Activated naive CD4-positive, alpha-beta T cell treated with anti-CD3 and anti-CD28 coated beads, Interleukin-2, amount 10 ng/mL, durations not matched to agents 7 days and 5 days (primary cell): Measurements from ENCODE around the gene SERPINB12.

ENCODE experiments used
- CTCF ChIA-PET: fragments of 350-600 bp; sonication (Branson Sonifier 250); formaldehyde crosslinking; loops from one replicate; lab custom pipeline; 2021; ENCODE audit warnings: antibody characterized with exemption; lab: Charles Lee
- DNase-seq: peaks from one replicate; pipeline ENCODE4 v3.0.0-alpha.2; 2020
- H3K27ac Mint-ChIP-seq: one replicate; pipeline ENCODE4 v1.8.0; 2021; ENCODE audit warnings: mild to moderate bottlenecking, moderate library complexity, mixed read lengths
- H3K27me3 Mint-ChIP-seq: one replicate; pipeline ENCODE4 v1.8.0; 2021; ENCODE audit warnings: mild to moderate bottlenecking, mixed read lengths
- H3K36me3 Mint-ChIP-seq: one replicate; pipeline ENCODE4 v1.8.0; 2021; ENCODE audit warnings: mixed read lengths
- H3K4me1 Mint-ChIP-seq: one replicate; pipeline ENCODE4 v1.8.0; 2021; ENCODE audit warnings: mixed read lengths
- H3K4me3 Mint-ChIP-seq: one replicate; pipeline ENCODE4 v1.8.0; 2021; ENCODE audit warnings: mild to moderate bottlenecking, moderate library complexity, mixed read lengths
- H3K9me3 Mint-ChIP-seq: one replicate; pipeline ENCODE4 v1.8.0; 2021; ENCODE audit warnings: mixed read lengths

Gene SERPINB12

GRCh38 chr18:63564561-63564960, 22.4 kb downstream of the SERPINB12 start:
- Mint-ChIP-seq H3K9me3 (no peaks in the 10 kb centered on the region), H3K27me3 (peaks cover 17% of the 10 kb centered on the region), H3K4me3 (no peak overlapping the region), H3K4me1 (no peaks in the 10 kb centered on the region), H3K36me3 (no peaks in the 10 kb centered on the region), H3K27ac (no peak overlapping the region)
- no peak for DNase-seq
- CTCF ChIA-PET, result interaction anchor here (0.7 kb wide), 1 partner anchor 277 kb away, joined by 3 read pairs; no protein-coding TSS in a partner anchor

- Mint-ChIP-seq H3K4me3 (no peak overlapping the region), H3K9me3 (no peaks in the 10 kb centered on the region), H3K27ac (no peak overlapping the region), H3K36me3 (no peaks in the 10 kb centered on the region), H3K4me1 (no peaks in the 10 kb centered on the region), H3K27me3 (peaks cover 17% of the 10 kb centered on the region)
- no peak for DNase-seq
- CTCF ChIA-PET, result interaction anchor here (1.1 to 2.0 kb wide), 2 partner anchors 11 to 49 kb away, joined by 5 to 6 read pairs; no protein-coding TSS in a partner anchor
Observed at GRCh38 chr18:63567276-63567675, 25.1 kb downstream of the SERPINB12 start.

- Mint-ChIP-seq H3K9me3 (no peaks in the 10 kb centered on the region), H3K4me1 (no peaks in the 10 kb centered on the region), H3K27ac (no peak overlapping the region), H3K4me3 (no peak overlapping the region), H3K27me3 (peaks cover 17% of the 10 kb centered on the region), H3K36me3 (no peaks in the 10 kb centered on the region)
- CTCF ChIA-PET, result interaction anchor here (1.1 to 2.0 kb wide), 2 partner anchors 11 to 49 kb away, joined by 5 to 6 read pairs; no protein-coding TSS in a partner anchor
- no peak for DNase-seq
Observed at GRCh38 chr18:63567825-63568224, 25.7 kb downstream of the SERPINB12 start.

DNA sequence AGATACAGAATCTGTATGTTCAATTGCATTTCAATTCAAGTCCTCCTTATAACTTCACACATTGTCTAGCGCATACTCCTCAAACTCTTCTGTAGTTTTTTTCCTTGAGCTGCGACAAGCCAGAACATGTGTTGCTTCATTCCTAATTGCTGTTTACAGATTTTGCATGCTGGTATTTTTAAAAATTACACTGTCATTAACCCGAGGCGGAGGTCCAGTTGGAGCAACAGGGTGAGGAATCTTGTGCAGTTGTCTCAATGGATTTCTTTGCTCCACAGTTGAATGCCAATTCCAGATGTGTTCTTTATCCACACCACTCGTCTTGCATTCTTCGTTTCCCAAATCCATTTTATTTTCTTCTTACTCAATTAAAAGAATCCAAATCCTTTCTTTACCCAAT, 28.6 kb downstream of the SERPINB12 start:
- no peaks in the 10 kb centered on the region for H3K4me1 Mint-ChIP-seq

DNA sequence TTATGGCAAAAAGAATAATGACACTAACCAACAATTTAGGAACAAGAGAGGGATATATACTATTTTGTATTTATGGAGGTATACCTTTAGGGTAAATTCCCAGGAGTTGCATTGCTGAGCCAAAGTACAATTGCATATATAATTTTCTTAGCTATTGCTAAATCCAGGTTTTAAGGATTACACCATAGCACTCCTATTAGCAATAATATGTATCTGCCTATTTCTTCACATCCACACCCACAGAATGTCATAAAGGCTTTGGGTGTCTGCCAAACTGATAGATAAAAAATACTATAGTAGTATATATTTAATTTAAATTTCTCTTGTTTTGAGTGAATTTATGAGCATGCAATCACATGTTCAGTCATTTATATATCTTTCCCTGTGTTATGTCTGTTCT, 33.5 kb downstream of the SERPINB12 start:
- Mint-ChIP-seq H3K27me3 (peaks cover 4% of the 10 kb centered on the region), H3K9me3 (no peaks in the 10 kb centered on the region), H3K4me1 (no peaks in the 10 kb centered on the region), H3K36me3 (no peaks in the 10 kb centered on the region), H3K4me3 (no peak overlapping the region), H3K27ac (no peak overlapping the region)
- CTCF ChIA-PET, result interaction anchor here (0.6 to 9.3 kb wide), 3 partner anchors 16 to 584 kb away, joined by 3 to 164 read pairs (median 4); no protein-coding TSS in a partner anchor
- DNase-seq, result no peak

More for the DNA sequence above, 28.6 kb downstream of the SERPINB12 start:
- Mint-ChIP-seq H3K9me3 (no peaks in the 10 kb centered on the region), H3K36me3 (no peaks in the 10 kb centered on the region), H3K4me3 (no peak overlapping the region), H3K27ac (no peak overlapping the region), H3K27me3 (peaks cover 9% of the 10 kb centered on the region)
- DNase-seq, result no peak
- CTCF ChIA-PET, result no interaction called here

GRCh38 chr18:63578357-63578958, 36.3 kb downstream of the SERPINB12 start:
- CTCF ChIA-PET, result interaction anchor here (0.7 to 9.3 kb wide), 16 partner anchors 8 to 419 kb away, joined by 3 to 164 read pairs (median 4); no protein-coding TSS in a partner anchor
- Mint-ChIP-seq H3K4me1 (no peaks in the 10 kb centered on the region), H3K9me3 (no peaks in the 10 kb centered on the region), H3K27me3 (peaks cover 4% of the 10 kb centered on the region), H3K4me3 (no peak overlapping the region), H3K36me3 (no peaks in the 10 kb centered on the region), H3K27ac (no peak overlapping the region)
- DNase-seq, result peak; percentile 28

GRCh38 chr18:63579616-63580015, 37.4 kb downstream of the SERPINB12 start:
- DNase-seq, result no peak
- Mint-ChIP-seq H3K4me1 (no peaks in the 10 kb centered on the region), H3K4me3 (no peak overlapping the region), H3K36me3 (no peaks in the 10 kb centered on the region), H3K9me3 (no peaks in the 10 kb centered on the region), H3K27ac (no peak overlapping the region), H3K27me3 (peaks cover 4% of the 10 kb centered on the region)
- CTCF ChIA-PET, result interaction anchor here (1.9 to 9.3 kb wide), 2 partner anchors 12 to 65 kb away, joined by 6 to 164 read pairs; no protein-coding TSS in a partner anchor

GRCh38 chr18:63585988-63586387, 43.8 kb downstream of the SERPINB12 start:
- CTCF ChIA-PET, result interaction anchor here (1.4 kb wide), 1 partner anchor 68 kb away, joined by 3 read pairs; no protein-coding TSS in a partner anchor

DNA sequence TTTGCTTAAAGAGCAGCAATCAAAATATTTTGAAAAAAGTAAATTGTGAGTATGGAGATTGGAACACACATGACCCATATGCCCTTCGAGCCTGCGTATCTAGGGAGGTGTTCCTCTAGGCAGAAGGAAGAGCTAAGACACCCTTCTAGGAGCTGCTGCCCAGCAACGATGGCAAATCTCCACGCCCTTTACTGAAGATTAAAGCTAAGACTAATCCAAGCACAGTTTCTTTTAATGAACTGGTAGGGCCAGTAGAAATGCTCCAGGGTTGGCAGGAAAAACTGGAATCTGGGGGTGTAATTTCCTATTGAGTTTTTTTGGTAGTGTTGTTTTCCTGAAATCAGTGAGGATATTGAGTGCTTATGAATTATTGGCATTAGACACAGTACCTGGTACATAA, 44.3 kb downstream of the SERPINB12 start:
- Mint-ChIP-seq H3K9me3 (no peaks in the 10 kb centered on the region), H3K4me1 (no peaks in the 10 kb centered on the region), H3K4me3 (no peak overlapping the region), H3K36me3 (no peaks in the 10 kb centered on the region), H3K27ac (no peak overlapping the region), H3K27me3 (no peaks in the 10 kb centered on the region)
- CTCF ChIA-PET, result interaction anchor here (0.8 to 1.4 kb wide), 2 partner anchors 8 to 68 kb away, joined by 3 read pairs; no protein-coding TSS in a partner anchor
- no peak for DNase-seq

More at GRCh38 chr18:63585988-63586387, 43.8 kb downstream of the SERPINB12 start:
- Mint-ChIP-seq H3K27ac (no peak overlapping the region), H3K4me1 (no peaks in the 10 kb centered on the region), H3K27me3 (no peaks in the 10 kb centered on the region), H3K36me3 (no peaks in the 10 kb centered on the region), H3K9me3 (no peaks in the 10 kb centered on the region), H3K4me3 (no peak overlapping the region)
- DNase-seq, result no peak

DNA sequence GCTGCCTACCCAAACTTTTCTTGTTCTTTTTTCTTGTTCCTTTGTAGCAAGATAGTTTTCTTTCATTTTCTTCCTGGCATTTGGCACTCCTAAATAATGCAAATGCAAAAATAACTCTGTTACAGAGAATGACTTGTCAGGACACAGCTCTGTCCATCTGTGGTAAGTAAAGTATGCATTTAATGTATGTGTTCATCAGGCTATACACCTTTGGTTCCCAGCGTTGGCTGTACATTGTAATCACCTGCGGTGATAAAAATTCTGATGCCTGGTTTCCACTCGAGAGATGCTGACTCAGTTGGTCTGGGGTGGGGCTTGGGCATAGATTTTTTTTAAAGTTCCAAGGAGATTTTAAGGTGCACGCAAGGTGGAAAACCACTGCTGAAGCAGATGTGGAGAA, 44.8 kb downstream of the SERPINB12 start, which contains the start of gene SERPINB13:
Gene SERPINB13, plus strand, starts transcription at position 378 of the 400 bp plus-strand sequence. CDS start 1,325 bp downstream, outside the sequence.
- Mint-ChIP-seq H3K4me3 (no peak within 1 kb of the TSS), H3K9me3 (no peaks in the 10 kb centered on the region), H3K36me3 (no peaks in the 10 kb centered on the region), H3K27me3 (no peaks in the 10 kb centered on the region), H3K27ac (no peak within 1 kb of the TSS), H3K4me1 (no peaks in the 10 kb centered on the region)
- no peak for DNase-seq
- CTCF ChIA-PET, result interaction anchor here (0.8 to 1.4 kb wide), 2 partner anchors 9 to 69 kb away, joined by 3 read pairs; no protein-coding TSS in a partner anchor

GRCh38 chr18:63588909-63589308, 46.7 kb downstream of the SERPINB12 start:
- Mint-ChIP-seq H3K4me1 (no peaks in the 10 kb centered on the region), H3K9me3 (no peaks in the 10 kb centered on the region), H3K27me3 (no peaks in the 10 kb centered on the region), H3K36me3 (no peaks in the 10 kb centered on the region), H3K27ac (no peak overlapping the region), H3K4me3 (no peak overlapping the region)
- CTCF ChIA-PET, result no interaction called here
- no peak for DNase-seq

- no peaks in the 10 kb centered on the region for H3K36me3 Mint-ChIP-seq
- no peaks in the 10 kb centered on the region for H3K27me3 Mint-ChIP-seq
- no peak overlapping the region for H3K4me3 Mint-ChIP-seq
- CTCF ChIA-PET, result interaction anchor here (0.7 to 1.0 kb wide), 4 partner anchors 11 to 396 kb away, joined by 3 to 4 read pairs (median 3); no protein-coding TSS in a partner anchor
- H3K27ac Mint-ChIP-seq, result no peak overlapping the region
- H3K9me3 Mint-ChIP-seq, result no peaks in the 10 kb centered on the region
- no peak for DNase-seq
- no peaks in the 10 kb centered on the region for H3K4me1 Mint-ChIP-seq
Observed at GRCh38 chr18:63590373-63590772, 48.2 kb downstream of the SERPINB12 start.

GRCh38 chr18:63590966-63591695, 49.0 kb downstream of the SERPINB12 start:
- Mint-ChIP-seq H3K27me3 (no peaks in the 10 kb centered on the region), H3K27ac (no peak overlapping the region), H3K4me3 (no peak overlapping the region), H3K36me3 (no peaks in the 10 kb centered on the region), H3K9me3 (no peaks in the 10 kb centered on the region), H3K4me1 (no peaks in the 10 kb centered on the region)
- CTCF ChIA-PET, result interaction anchor here (0.7 to 1.0 kb wide), 2 partner anchors 13 to 18 kb away, joined by 3 read pairs; no protein-coding TSS in a partner anchor
- DNase-seq, result no peak

GRCh38 chr18:63591725-63592124, 49.6 kb downstream of the SERPINB12 start:
- H3K27ac Mint-ChIP-seq, result no peak overlapping the region
- H3K9me3 Mint-ChIP-seq, result no peaks in the 10 kb centered on the region
- H3K4me1 Mint-ChIP-seq, result no peaks in the 10 kb centered on the region
- H3K36me3 Mint-ChIP-seq, result no peaks in the 10 kb centered on the region
- H3K27me3 Mint-ChIP-seq, result no peaks in the 10 kb centered on the region
- no peak overlapping the region for H3K4me3 Mint-ChIP-seq
- CTCF ChIA-PET, result interaction anchor here (0.8 kb wide), 1 partner anchor 9 kb away, joined by 3 read pairs; no protein-coding TSS in a partner anchor
- DNase-seq, result no peak
